Esophagus muscularis mucosa (tissue), 4 donors: ENCODE measurements around the gene S100A8.

Source experiments
- CTCF ChIP-seq, 3 experiments: fragments of 200-600 bp in 2 of 3; fragments of 450-650 bp in 1 of 3; sonication (generic) in 2 of 3; IDR thresholded peaks; one replicate each; pipeline ENCODE4 v1.5.1; 2017 to 2019; ENCODE audit warnings: antibody characterized with exemption in 3 of 3, mild to moderate bottlenecking in 2 of 3, moderate library complexity in 1 of 3
- EP300 ChIP-seq: sonication (generic); formaldehyde crosslinking; IDR thresholded peaks from one replicate; pipeline ENCODE4 v1.6.1; 2017; ENCODE audit warnings: antibody characterized with exemption
- POLR2A ChIP-seq: fragments of 450-650 bp; IDR thresholded peaks from one replicate; pipeline ENCODE4 v1.6.1; 2017; ENCODE audit warnings: antibody characterized with exemption, moderate library complexity, mild to moderate bottlenecking, low read depth
- POLR2AphosphoS5 ChIP-seq, 2 donors: sonication (generic); formaldehyde crosslinking; IDR thresholded peaks; one replicate each; pipeline ENCODE4 v1.6.1; 2017; ENCODE audit warnings: antibody characterized with exemption in 2 of 2

- TF ChIP-seq CTCF (IDR thresholded peaks at IDR 0.05) (no peak), POLR2AphosphoS5 (IDR thresholded peaks at IDR 0.05) (no peak), POLR2A (no peak), EP300 (no peak)
Observed at GRCh38 chr1:153370146-153370545, 20.7 kb downstream of the S100A8 start.
